SK-N-SH (cell line): ENCODE measurements around the gene LARGE1. TPM values are rescaled to one million over a fixed set of nuclear protein-coding genes. Genes with fewer than 3 reads are reported as not detected.

ENCODE experiments used
- CTCF ChIA-PET: fragments of 300-600, 350-600 bp; formaldehyde crosslinking; extraction: SDS; loops from one replicate; lab custom pipeline; 2021; lab: Yijun Ruan, JAX
- POLR2A ChIA-PET: fragments of 350-600 bp; sonication (Branson Sonifier 250); formaldehyde crosslinking; extraction: SDS; loops from one replicate; lab custom pipeline; 2020; ENCODE audit warnings: antibody characterized with exemption, inconsistent platforms; lab: Yijun Ruan, JAX
- DNase-seq: peaks from one replicate; pipeline ENCODE4 v3.0.0; 2012
- H2AFZ ChIP-seq: fragments of 200-600 bp; sonication (generic); 2 replicates; pipeline ENCODE4 v1.8.1; 2016; ENCODE audit warnings: antibody characterized with exemption, mild to moderate bottlenecking, low read depth
- H3F3A ChIP-seq: fragments of 200-600 bp; sonication (generic); replicated peaks from 2 replicates; pipeline ENCODE3; 2016; ENCODE audit warnings: antibody characterized with exemption, mild to moderate bottlenecking; ENCODE audit not compliant: insufficient read depth
- H3K27ac ChIP-seq, 2 experiments: fragments of 200-500 bp in 1 of 2; fragments of 200-600 bp in 1 of 2; sonication (Bioruptor generic) in 1 of 2; sonication (generic), shearing (Covaris generic) in 1 of 2; 2 replicates each; pipeline versions ENCODE4 v1.5.1 to v1.6.1; 2014 to 2016; ENCODE audit warnings: low read depth in 2 of 2, inconsistent platforms in 1 of 2, low read length in 1 of 2, mild to moderate bottlenecking in 1 of 2, mixed read lengths in 1 of 2
- H3K27me3 ChIP-seq: fragments of 200-600 bp; sonication (generic), shearing (Covaris generic); 2 replicates; pipeline ENCODE4 v1.6.1; 2016; ENCODE audit warnings: mixed run types; ENCODE audit not compliant: insufficient read depth
- H3K36me3 ChIP-seq, 2 experiments: fragments of 200-500 bp in 1 of 2; fragments of 200-600 bp in 1 of 2; sonication (Bioruptor generic) in 1 of 2; sonication (generic) in 1 of 2; replicated peaks in 1 of 2; 2 replicates each; pipeline versions ENCODE3 to v1.5.1; 2014 to 2016; ENCODE audit warnings: low read length in 1 of 2, mild to moderate bottlenecking in 1 of 2; ENCODE audit not compliant: insufficient read depth in 2 of 2, control insufficient read depth in 1 of 2
- H3K4me1 ChIP-seq, 2 experiments: fragments of 200-500 bp in 1 of 2; fragments of 200-600 bp in 1 of 2; sonication (Bioruptor generic) in 1 of 2; sonication (generic), shearing (Covaris generic) in 1 of 2; 2 replicates each; pipeline versions ENCODE4 v1.5.1 to v1.6.1; 2014 to 2016; ENCODE audit warnings: low read depth in 1 of 2, low read length in 1 of 2, mixed run types in 1 of 2; ENCODE audit not compliant: insufficient read depth in 2 of 2, control insufficient read depth in 1 of 2
- H3K4me2 ChIP-seq: fragments of 200-600 bp; sonication (generic), shearing (Covaris generic); 2 replicates; pipeline ENCODE4 v1.6.1; 2017; ENCODE audit warnings: mixed run types
- H3K4me3 ChIP-seq, 2 experiments: fragments of 200-500 bp in 1 of 2; fragments of 200-600 bp in 1 of 2; sonication (Bioruptor generic) in 1 of 2; sonication (generic), shearing (Covaris generic) in 1 of 2; 2 replicates each; pipeline versions ENCODE4 v1.5.1 to v1.8.1; 2014 to 2016; ENCODE audit warnings: low read depth in 2 of 2, inconsistent platforms in 1 of 2, low read length in 1 of 2, mild to moderate bottlenecking in 1 of 2, mixed read lengths in 1 of 2, moderate library complexity in 1 of 2
- H3K79me2 ChIP-seq: fragments of 200-600 bp; sonication (generic); 2 replicates; pipeline ENCODE4 v1.8.1; 2017; ENCODE audit warnings: mild to moderate bottlenecking; ENCODE audit not compliant: insufficient read depth
- H3K9ac ChIP-seq: fragments of 200-600 bp; sonication (generic); 2 replicates; pipeline ENCODE4 v1.6.1; 2017; ENCODE audit warnings: mixed run types
- H3K9me2 ChIP-seq: fragments of 200-600 bp; sonication (generic); 2 replicates; pipeline ENCODE4 v1.6.1; 2017; ENCODE audit warnings: mixed run types
- H3K9me3 ChIP-seq: fragments of 200-600 bp; sonication (generic); 2 replicates; pipeline ENCODE4 v1.6.1; 2017; ENCODE audit warnings: mixed run types, mild to moderate bottlenecking, moderate library complexity
- H4K20me1 ChIP-seq: fragments of 200-600 bp; sonication (generic); 2 replicates; pipeline ENCODE4 v1.6.1; 2017; ENCODE audit warnings: mild to moderate bottlenecking, mixed run types; ENCODE audit not compliant: insufficient read depth
- CHD2 ChIP-seq: fragments of 150-350 bp; IDR thresholded peaks from 2 replicates; pipeline ENCODE4 v1.6.1; 2018; ENCODE audit warnings: low read length; ENCODE audit not compliant: partially characterized antibody
- CTCF ChIP-seq: fragments of 200-600 bp; sonication (generic); IDR thresholded peaks from 2 replicates; pipeline ENCODE4 v1.6.1; 2017; ENCODE audit warnings: antibody characterized with exemption, mild to moderate bottlenecking, moderate library complexity
- ELF1 ChIP-seq: IDR thresholded peaks from 2 replicates; pipeline ENCODE4 v1.4.0; 2012
- EZH2phosphoT487 ChIP-seq: fragments of 200-600 bp; sonication (generic); IDR thresholded peaks from 2 replicates; pipeline ENCODE4 v1.6.1; 2017; ENCODE audit warnings: low read depth, mixed run types, mild to moderate bottlenecking, antibody characterized with exemption, moderate library complexity, borderline replicate concordance
- IRF3 ChIP-seq: fragments of 150-350 bp; IDR thresholded peaks from 2 replicates; pipeline ENCODE4 v1.6.1; 2016; ENCODE audit warnings: mild to moderate bottlenecking, low read depth, low read length
- JUND ChIP-seq: IDR thresholded peaks from 2 replicates; pipeline ENCODE4 v1.4.0; 2012
- MAX ChIP-seq: IDR thresholded peaks from 2 replicates; pipeline ENCODE4 v1.4.0; 2012; ENCODE audit warnings: low read depth
- MEF2A ChIP-seq: IDR thresholded peaks from 2 replicates; pipeline ENCODE4 v1.4.0; 2012; ENCODE audit warnings: low read depth, borderline replicate concordance
- PBX3 ChIP-seq: IDR thresholded peaks from 2 replicates; pipeline ENCODE4; 2012
- RAD21 ChIP-seq: IDR thresholded peaks from 2 replicates; pipeline ENCODE4 v1.6.1; 2012; ENCODE audit warnings: mild to moderate bottlenecking, low read length
- REST ChIP-seq: IDR thresholded peaks from 2 replicates; pipeline ENCODE4 v1.6.1; 2012; ENCODE audit warnings: mild to moderate bottlenecking, low read depth, low read length, moderate library complexity
- RFX5 ChIP-seq: IDR thresholded peaks from 2 replicates; pipeline ENCODE4 v1.6.1; 2012; ENCODE audit warnings: mild to moderate bottlenecking, improper control_type of control experiment, low read length
- RXRA ChIP-seq: IDR thresholded peaks from 2 replicates; pipeline ENCODE4 v1.4.0; 2012; ENCODE audit warnings: low read depth, mild to moderate bottlenecking, borderline replicate concordance
- TEAD4 ChIP-seq: IDR thresholded peaks from 2 replicates; pipeline ENCODE4 v1.4.0; 2012; ENCODE audit warnings: mild to moderate bottlenecking, borderline replicate concordance; ENCODE audit not compliant: insufficient read depth
- WGBS: methylation state at CpG from one replicate; pipeline ENCODE4 v1.1.6; 2017; ENCODE audit warnings: low lambda C conversion rate; 5-methylcytosine and 5-hydroxymethylcytosine counted together
- polyA plus RNA-seq, 3 experiments: library from polyadenylated mRNA; depleted of rRNA; stranded (reverse); fragments of >200 nt; gene quantifications; 2 replicates each; pipeline ENCODE4 v1.2.3, GENCODE V29; 2012

The LARGE1 gene
- polyA plus RNA-seq, 1 of the 3 experiments (the other 2 are of a cell fraction), result 1.1 TPM

- Histone ChIP-seq H3K9ac (no peak overlapping the region), H3K9me2 (no peaks in the 10 kb centered on the region), H3K27me3 (no peaks in the 10 kb centered on the region), H3F3A (no peaks in the 10 kb centered on the region), H3K79me2 (no peaks in the 10 kb centered on the region), H4K20me1 (no peaks in the 10 kb centered on the region), H3K4me3 (no peak overlapping the region), H3K4me2 (no peak overlapping the region), H3K36me3 (no peaks in the 10 kb centered on the region), H2AFZ (no peak overlapping the region), H3K4me1 (no peaks in the 10 kb centered on the region), H3K9me3 (no peaks in the 10 kb centered on the region), H3K27ac (no peak overlapping the region)
- no peak for DNase-seq
- TF ChIP-seq EZH2phosphoT487 (no peak), REST (no peak), IRF3 (no peak), TEAD4 (no peak), RAD21 (no peak), MAX (no peak), MEF2A (no peak), PBX3 (no peak), ELF1 (no peak), JUND (no peak)
- 22% methylated on average over 3 of the region's 3 CpGs for WGBS
- CTCF ChIA-PET, result no interaction called here
- POLR2A ChIA-PET, result no interaction called here
These were observed 271.8 kb downstream of the LARGE1 start for GRCh38 chr22:33648478-33648877.

GRCh38 chr22:33640900-33641299 is 279.4 kb downstream of the LARGE1 start:
- no peak overlapping the region for H3K9ac ChIP-seq
- no peak overlapping the region for H3K4me2 ChIP-seq
- H2AFZ ChIP-seq, result no peak overlapping the region
- no peaks in the 10 kb centered on the region for H3F3A ChIP-seq
- WGBS, result 67% methylated on average over 5 of the region's 7 CpGs
- no peaks in the 10 kb centered on the region for H3K79me2 ChIP-seq
- H3K9me3 ChIP-seq, result no peaks in the 10 kb centered on the region; the same call in 1 of the 2 replicates
- no peak for DNase-seq
- no peaks in the 10 kb centered on the region for H3K4me1 ChIP-seq
- no peak overlapping the region for H3K4me3 ChIP-seq
- H4K20me1 ChIP-seq, result no peaks in the 10 kb centered on the region
- no peaks in the 10 kb centered on the region for H3K27me3 ChIP-seq
- no peaks in the 10 kb centered on the region for H3K9me2 ChIP-seq
- H3K36me3 ChIP-seq, result no peaks in the 10 kb centered on the region
- H3K27ac ChIP-seq, result no peak overlapping the region
- CTCF ChIA-PET, result no interaction called here
- POLR2A ChIA-PET, result no interaction called here
- TF ChIP-seq CHD2, result no peak
- TF ChIP-seq MEF2A, result no peak
- no peak for TF ChIP-seq CTCF
- TF ChIP-seq IRF3, result no peak
- TF ChIP-seq RFX5, result no peak
- TF ChIP-seq RXRA, result no peak
- TF ChIP-seq REST, result no peak
